Activated CD8-positive, alpha-beta memory T cell treated with anti-CD3 and anti-CD28 coated beads, Interleukin-2, amount 50 U/mL, for 1 hour (primary cell): ENCODE data around the gene IGF1R.
"Not testable (repeated sequence)": the region's sequence is repeated elsewhere in the genome, so short reads cannot be mapped to it uniquely, and the experiment has no call there.

Experiments
- DNase-seq: peaks from one replicate; pipeline ENCODE4 v3.0.0-alpha.2; 2020; ENCODE audit errors: extremely low read depth

Gene IGF1R

GRCh38 chr15:98997312-98997711, 349.0 kb downstream of the IGF1R start:
- no peak for DNase-seq

GRCh38 chr15:98997755-98998154, 349.4 kb downstream of the IGF1R start:
- DNase-seq: no peak

- no peak for DNase-seq
Observed at GRCh38 chr15:98998279-98998678, 349.9 kb downstream of the IGF1R start.

GRCh38 chr15:98999233-98999632, 350.9 kb downstream of the IGF1R start:
- no peak for DNase-seq

GRCh38 chr15:99002226-99002625, 353.9 kb downstream of the IGF1R start:
- no peak for DNase-seq

GRCh38 chr15:99003317-99003716, 355.0 kb downstream of the IGF1R start:
- DNase-seq: not testable (repeated sequence)

GRCh38 chr15:99004998-99005974, 356.9 kb downstream of the IGF1R start:
- DNase-seq: not testable (repeated sequence)

GRCh38 chr15:99006146-99006545, 357.8 kb downstream of the IGF1R start:
- no peak for DNase-seq

GRCh38 chr15:99006904-99007495, 358.7 kb downstream of the IGF1R start:
- DNase-seq: no peak

- DNase-seq: no peak
Observed at GRCh38 chr15:99009741-99010330, 361.5 kb downstream of the IGF1R start.

- no peak for DNase-seq
Observed at GRCh38 chr15:99010768-99011167, 362.4 kb downstream of the IGF1R start.
